ENCODE measurements around the gene ITPA.
"Not testable (repeated sequence)": the region's sequence is repeated elsewhere in the genome, so short reads cannot be mapped to it uniquely, and the experiment has no call there.

ITPA gene

DNA sequence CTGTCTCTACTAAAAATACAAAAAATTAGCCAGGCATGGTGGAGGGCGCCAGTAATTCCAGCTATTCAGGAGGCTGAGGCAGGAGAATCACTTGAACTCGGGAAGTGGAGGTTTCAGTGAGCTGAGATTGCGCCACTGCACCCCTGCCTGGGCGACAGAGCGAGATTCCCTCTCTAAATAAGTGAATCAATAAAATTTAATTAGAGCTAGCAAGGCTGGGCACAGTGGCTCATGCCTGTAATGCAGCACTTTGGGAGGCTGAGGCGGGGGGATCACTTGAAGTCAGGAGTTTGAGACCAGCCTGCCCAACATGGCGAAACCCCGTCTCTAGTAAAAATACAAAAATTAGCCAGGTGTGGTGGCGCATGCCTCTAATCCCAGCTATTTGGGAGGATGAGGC lies 21.4 kb upstream of the ITPA start:
- not testable (repeated sequence) for ATAC-seq

DNA sequence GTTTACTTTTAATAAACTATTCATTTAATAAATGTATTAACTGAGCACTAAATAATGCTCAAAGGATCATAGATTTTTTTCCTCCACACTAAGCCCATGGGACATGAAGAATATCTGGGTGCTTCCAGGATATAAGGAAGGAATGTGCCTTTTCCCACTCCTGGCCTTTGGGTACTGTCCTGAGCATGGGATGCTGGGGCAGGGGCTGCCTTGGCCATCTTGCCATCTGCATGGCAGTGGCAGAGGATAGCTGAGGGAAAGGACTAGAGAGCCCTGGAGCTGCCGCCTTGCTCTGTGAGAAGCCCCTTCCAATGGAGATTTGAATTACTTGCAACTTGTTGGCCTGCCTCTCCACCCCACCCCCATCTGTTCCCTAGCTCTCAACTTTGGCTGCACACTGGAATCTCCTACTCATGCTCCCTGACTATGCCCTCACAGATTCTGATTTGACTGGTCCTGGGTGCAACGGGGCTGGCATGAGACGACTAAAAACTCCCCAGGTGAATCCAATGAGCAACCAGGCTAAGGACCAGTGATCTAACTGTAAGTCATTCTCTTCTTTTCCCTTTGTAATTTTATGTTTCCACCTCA lies 20.4 kb upstream of the ITPA start:
- Mint-ChIP-seq H3K27ac (no peak overlapping the region), H3K27me3 (no peaks in the 10 kb centered on the region), H3K4me3 (no peak overlapping the region), H3K9me3 (no peaks in the 10 kb centered on the region), H3K4me1 (no peaks in the 10 kb centered on the region), H3K36me3 (peaks cover 34% of the 10 kb centered on the region)
- ATAC-seq = no peak

More for the DNA sequence above, 21.4 kb upstream of the ITPA start:
- not testable (repeated sequence) for H3K4me1 Mint-ChIP-seq, H3K4me3 Mint-ChIP-seq, H3K27me3 Mint-ChIP-seq, H3K27ac Mint-ChIP-seq, H3K9me3 Mint-ChIP-seq
- H3K36me3 Mint-ChIP-seq = peaks cover 32% of the 10 kb centered on the region

DNA sequence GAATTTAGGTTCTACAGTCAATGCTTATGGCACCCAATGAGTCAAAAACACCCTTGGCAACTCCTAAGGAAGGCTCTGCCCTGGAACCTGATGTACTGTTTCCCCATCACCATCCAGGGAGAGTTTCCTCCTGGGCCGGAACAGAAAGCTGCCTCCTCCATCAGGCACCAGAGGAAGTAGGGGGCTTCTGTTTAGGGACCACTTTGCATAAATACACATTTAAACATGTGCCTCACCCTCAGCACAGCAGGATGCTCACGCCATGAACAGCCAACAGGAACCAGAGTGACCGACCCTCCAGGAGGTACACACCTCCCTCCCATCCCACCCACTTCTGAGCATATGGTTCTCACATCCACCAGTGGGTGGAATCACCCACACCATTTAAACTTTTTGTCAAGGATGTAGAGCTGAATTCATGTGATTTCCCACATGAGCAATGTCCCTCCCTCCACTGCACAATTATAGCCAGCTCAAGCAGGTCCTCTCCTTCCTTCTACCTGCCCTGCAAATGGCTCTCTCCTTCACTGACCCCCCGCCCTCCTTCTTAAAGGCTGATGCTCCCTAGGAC lies 19.7 kb upstream of the ITPA start:
- Mint-ChIP-seq H3K27ac (no peak overlapping the region), H3K4me1 (no peaks in the 10 kb centered on the region), H3K36me3 (peaks cover 37% of the 10 kb centered on the region), H3K9me3 (no peaks in the 10 kb centered on the region), H3K4me3 (no peak overlapping the region), H3K27me3 (no peaks in the 10 kb centered on the region)
- no peak for ATAC-seq

DNA sequence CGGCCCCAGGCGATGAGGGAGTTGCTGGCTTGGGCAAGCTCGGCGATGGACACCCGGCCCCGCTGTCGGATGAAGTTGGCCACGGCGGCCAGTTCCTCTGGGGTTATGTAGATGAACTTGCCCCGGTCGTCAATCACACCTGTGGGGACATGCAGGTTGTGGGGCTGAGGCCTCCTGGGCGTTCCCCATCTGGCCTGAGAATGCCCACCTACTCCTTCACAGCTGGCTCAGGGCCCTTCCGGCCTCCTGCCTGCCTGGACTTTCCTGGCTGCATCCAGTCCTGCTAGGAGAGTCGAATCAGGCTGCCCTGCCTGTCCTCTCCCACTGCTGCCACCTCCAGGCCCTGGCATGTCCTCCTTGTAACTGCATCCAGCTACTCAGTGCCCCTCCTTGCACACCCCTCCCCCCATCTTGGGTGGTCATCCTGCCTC lies 18.6 kb upstream of the ITPA start:
- Mint-ChIP-seq H3K36me3 (peaks cover 48% of the 10 kb centered on the region), H3K27ac (no peak overlapping the region), H3K4me3 (no peak overlapping the region), H3K9me3 (no peaks in the 10 kb centered on the region), H3K27me3 (no peaks in the 10 kb centered on the region), H3K4me1 (peaks cover 4% of the 10 kb centered on the region)
- no peak for ATAC-seq

DNA sequence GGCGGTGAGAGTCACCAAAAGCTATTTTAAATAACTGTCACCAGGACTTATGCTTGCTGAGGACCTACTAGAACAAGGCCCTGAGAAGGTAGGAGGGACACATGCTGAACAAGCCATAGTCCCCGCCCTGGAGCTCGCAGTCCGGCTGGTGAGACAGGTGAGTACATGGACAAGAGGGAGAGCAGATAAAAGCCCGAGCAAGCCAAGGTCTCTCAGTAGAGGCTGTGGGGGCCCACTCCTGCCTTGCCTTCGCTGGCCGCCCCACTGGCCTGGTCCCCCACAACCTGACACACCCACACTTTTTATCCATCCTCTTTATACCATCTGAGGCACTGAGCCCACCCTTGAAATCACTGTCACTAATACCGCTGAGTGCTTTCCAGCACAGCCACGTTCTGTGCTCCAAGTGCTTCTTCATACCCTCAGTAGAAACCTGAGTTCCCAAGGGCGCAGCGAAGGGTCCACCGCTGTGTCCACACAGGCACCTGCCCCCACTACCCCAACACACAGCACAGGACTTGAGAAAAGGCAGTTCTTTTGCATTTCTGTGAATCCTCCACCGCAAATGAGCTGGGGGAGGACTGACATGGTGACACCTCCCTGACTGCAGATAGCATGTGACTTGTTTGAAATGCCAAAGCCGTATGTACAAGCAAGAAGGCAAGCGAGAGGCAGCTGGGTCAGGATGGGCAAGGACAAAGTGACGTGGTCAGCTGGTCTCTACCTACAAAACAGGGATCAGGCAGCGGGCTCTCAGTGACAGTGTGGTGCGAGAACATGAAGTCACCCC lies 16.9 kb upstream of the ITPA start:
- Mint-ChIP-seq H3K9me3 (no peaks in the 10 kb centered on the region), H3K27ac (no peak overlapping the region), H3K27me3 (no peaks in the 10 kb centered on the region), H3K4me3 (no peak overlapping the region), H3K4me1 (peaks cover 9% of the 10 kb centered on the region), H3K36me3 (peaks cover 55% of the 10 kb centered on the region)
- ATAC-seq = no peak

DNA sequence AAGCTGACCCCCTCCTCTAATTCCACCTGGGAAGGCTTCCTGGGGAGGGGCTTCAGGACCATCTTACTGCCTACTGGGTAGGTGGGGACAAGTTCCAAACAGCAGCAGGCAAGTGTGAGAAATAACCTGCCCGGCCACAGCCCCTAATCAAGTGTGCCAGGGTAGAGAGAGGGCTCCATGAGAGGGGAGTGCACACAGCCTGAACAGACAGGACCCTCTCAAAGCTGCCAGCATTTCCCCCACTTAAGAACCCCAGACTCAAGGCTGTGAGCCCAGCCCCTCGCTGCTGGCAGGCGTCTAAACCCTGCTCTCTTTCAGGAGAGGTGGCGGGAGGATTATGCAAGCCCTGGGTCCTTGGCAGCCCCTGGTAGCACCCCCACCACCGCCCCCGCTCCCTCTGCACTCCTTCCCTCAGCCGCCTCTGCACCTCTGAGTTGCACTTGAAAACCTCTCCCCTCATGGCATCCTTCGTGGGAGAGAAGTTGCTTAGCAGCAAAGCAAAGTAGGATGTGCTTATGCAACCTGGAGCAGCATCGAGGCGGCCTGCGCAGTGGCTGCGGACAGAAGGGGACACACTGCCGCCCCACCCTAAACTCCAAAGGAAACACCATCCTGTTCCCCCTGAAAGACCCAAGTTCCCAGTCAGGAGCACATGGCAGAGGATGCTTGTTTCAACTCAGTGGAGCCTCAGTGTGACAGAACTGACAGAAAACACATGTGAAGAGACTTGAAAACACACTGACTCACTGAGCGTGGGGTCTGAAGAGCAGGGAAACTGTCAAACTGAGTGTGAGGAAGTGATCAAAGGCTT lies 15.3 kb upstream of the ITPA start:
- H3K36me3 Mint-ChIP-seq = peaks cover 60% of the 10 kb centered on the region
- peaks cover 9% of the 10 kb centered on the region for H3K4me1 Mint-ChIP-seq
- no peak overlapping the region for H3K27ac Mint-ChIP-seq
- no peak overlapping the region for H3K4me3 Mint-ChIP-seq
- no peaks in the 10 kb centered on the region for H3K27me3 Mint-ChIP-seq
- ATAC-seq = no peak
- H3K9me3 Mint-ChIP-seq = no peaks in the 10 kb centered on the region

DNA sequence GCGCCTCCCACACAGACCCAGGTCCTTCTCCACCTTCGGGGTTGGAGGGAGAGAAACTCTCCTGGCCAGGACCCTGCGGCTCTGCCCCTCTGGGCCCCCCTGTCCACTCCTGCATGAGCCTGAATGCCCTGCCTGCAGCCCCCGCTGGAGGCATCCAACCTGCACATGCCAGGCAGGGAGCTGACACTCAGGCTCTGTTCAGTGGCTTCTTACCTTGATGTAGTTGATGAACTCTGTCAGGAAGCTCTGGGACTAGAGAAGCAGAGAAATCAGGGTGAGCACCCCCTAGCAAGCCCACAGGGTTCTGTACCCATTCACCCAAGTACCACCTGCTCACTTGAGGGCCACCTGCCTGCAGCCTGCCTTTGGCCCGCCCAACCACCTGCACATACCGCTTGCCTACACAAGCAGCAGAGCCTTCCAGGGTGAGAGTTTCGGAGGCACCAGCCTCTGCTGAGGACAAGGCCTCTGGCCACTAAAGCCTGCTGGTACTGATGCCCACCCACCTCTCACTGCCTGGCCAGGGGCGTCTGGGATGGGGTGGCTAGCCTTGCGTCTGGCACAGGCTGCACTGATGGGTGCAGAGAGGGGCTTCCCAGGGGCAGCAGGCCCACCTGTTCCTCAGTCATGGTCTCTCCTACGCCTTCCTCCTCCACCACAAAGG lies 14.5 kb upstream of the ITPA start:
- Mint-ChIP-seq H3K27me3 (no peaks in the 10 kb centered on the region), H3K36me3 (peaks cover 66% of the 10 kb centered on the region), H3K9me3 (no peaks in the 10 kb centered on the region), H3K4me1 (peaks cover 9% of the 10 kb centered on the region), H3K27ac (no peak overlapping the region), H3K4me3 (no peak overlapping the region)
- ATAC-seq = no peak

DNA sequence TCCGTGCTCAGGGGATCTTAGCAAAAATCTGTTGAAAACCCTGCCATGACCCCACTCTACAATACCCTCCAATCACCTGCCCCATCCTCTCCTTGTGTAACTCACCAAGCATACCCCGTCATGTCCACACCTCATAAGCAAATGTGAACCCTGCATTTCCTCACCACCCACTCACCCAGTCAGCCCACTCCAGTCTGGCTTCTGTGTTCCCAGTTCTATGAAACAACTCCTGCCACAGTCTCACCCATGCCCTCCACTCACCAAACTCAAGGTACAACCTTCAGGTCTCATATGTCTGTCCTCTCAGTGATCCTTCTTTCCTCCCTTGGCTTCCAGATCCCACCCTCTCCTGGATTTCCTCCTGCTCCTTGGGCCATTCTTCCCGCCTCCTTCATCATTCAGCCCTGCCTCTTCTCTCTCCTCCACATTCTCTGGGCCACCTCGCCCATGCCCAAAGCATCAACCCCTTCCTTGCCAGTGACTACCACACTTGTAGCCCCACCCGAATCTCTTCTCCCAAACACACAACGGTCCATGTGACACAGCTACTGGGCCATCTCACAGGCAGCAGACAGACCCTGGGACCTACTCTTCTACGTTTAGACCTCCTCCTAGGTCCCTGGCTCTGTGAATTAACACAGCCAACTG lies 13.6 kb upstream of the ITPA start:
- ATAC-seq = no peak
- Mint-ChIP-seq H3K36me3 (peaks cover 66% of the 10 kb centered on the region), H3K27me3 (no peaks in the 10 kb centered on the region), H3K27ac (peak overlapping the region; percentile 13), H3K4me3 (no peak overlapping the region), H3K4me1 (peaks cover 13% of the 10 kb centered on the region), H3K9me3 (no peaks in the 10 kb centered on the region)

DNA sequence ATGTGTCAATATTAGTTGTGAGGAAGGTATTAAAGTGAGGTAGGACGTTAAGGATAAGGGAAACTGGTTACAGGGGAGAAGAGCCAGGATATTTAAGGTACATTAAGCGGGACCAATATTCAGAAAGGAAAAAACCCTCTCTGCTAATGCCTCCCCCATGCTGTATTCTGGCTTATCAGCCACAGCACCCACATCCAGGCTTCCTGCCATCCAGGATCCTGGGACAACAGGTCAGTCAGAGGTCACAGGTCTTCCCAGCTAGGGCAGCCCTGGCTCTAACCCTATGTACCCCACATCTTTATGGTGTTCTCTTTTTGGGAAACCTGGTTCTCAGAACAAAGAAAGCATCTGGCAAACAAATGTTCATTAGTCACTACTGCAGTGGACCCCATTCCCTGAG lies 10.1 kb upstream of the ITPA start:
- Mint-ChIP-seq H3K9me3 (no peaks in the 10 kb centered on the region), H3K27ac (peak overlapping the region; percentile 25), H3K4me3 (no peak overlapping the region), H3K36me3 (peaks cover 50% of the 10 kb centered on the region), H3K27me3 (no peaks in the 10 kb centered on the region), H3K4me1 (peaks cover 25% of the 10 kb centered on the region)
- ATAC-seq = no peak

DNA sequence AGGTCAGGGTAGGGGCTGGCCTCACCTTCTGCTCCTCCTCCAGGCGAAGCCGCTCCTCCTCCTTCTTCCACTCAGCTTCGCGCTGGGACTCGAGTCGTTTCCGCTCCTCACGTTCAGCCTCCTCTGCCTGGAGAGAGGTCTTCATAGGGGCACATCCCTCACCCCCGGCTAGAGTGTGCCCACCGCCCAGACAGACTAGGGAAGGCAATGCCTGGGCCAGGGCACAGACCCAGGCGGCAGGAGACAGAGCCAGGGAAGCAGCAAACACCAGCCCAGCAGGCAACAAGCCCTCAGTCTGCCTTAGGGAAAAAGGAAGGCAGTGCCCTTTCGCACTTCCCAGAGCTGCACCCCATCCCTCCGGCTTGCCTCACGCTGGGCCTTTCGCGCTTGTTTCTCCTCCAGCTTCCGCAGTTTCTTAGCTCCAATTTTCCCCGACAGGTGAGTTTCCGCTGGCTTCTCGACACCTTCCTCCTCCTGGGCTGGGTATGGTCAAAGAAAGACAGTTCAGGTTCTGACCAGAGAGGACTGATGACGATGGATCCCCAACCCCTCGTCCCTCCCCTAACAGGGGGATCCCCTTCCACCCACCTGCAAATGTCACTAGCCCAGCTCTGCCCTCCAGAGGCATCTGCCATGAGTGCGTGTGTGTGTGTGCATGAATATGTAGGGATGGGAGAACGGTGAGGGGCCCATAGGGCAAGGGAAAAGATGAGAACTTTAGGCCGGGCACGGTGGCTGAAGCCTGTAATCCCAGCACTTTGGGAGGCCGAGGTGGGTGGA lies 9.1 kb upstream of the ITPA start:
- ATAC-seq = no peak
- peaks cover 41% of the 10 kb centered on the region for H3K36me3 Mint-ChIP-seq
- no peak overlapping the region for H3K4me3 Mint-ChIP-seq
- H3K27ac Mint-ChIP-seq = peak overlapping the region; percentile 25
- peaks cover 32% of the 10 kb centered on the region for H3K4me1 Mint-ChIP-seq
- H3K27me3 Mint-ChIP-seq = no peaks in the 10 kb centered on the region
- no peaks in the 10 kb centered on the region for H3K9me3 Mint-ChIP-seq

DNA sequence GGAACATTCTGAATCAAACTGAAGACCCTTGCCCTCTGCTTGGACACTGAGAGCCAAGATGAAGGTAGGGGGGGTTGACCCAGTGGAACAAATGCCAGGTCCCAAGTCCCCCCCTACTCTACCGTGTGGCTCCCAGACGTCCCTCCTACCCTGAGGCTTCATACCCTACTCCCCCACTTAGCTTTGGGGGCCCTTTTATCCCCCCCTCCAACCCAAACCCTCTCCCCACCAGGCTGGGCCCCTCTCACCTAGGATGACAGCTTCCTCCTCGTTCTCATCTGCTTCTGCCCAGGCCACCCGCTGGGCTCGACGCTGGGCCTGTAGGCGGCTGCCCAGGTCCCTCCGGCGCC lies 6.4 kb upstream of the ITPA start:
- no peaks in the 10 kb centered on the region for H3K9me3 Mint-ChIP-seq
- H3K4me3 Mint-ChIP-seq = peak overlapping the region; percentile 94
- H3K4me1 Mint-ChIP-seq = peaks cover 23% of the 10 kb centered on the region
- no peaks in the 10 kb centered on the region for H3K27me3 Mint-ChIP-seq
- no peak for ATAC-seq
- peaks cover 29% of the 10 kb centered on the region for H3K36me3 Mint-ChIP-seq
- peak overlapping the region; percentile 99 for H3K27ac Mint-ChIP-seq

DNA sequence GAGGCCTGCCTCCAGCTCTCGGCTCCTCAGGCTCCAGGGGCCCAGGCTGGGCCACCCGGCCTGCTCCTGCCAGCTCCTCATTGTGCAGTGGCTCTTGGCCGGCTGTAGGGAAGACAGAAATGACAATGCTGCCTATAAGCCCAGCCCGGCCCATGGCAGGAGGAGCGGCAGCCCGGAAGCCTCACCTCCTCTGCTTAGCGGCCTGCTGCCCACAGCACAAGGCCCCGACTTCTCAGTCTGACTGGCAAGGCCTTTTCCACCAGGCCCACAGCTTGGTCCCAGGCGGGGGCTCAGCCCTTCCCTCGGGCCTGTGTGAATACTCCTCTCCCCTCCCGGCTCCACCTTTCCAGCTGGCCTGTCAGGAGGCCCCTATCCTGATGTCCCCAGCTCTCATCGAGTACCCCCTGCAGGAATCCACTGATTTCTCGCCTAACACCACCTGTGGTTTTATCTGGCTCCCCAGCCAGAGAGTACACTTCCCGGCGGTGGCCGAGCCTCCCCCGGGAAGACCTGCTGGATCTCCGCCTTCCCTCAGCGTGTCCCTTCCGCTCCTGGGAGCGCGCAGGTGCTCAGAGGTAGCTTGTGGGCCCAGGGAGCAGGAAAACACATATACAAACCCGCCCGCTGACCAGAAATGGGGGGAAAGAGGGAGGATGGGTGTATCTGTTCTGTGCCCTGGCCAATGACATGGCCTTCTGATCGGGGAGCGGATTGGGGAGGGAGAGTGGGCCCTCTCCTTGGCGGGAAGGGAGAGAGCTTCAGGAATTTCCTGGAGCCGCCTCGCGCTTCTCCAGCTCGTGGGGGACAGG lies 5.8 kb upstream of the ITPA start:
- Mint-ChIP-seq H3K27ac (peak overlapping the region; percentile 99), H3K36me3 (peaks cover 29% of the 10 kb centered on the region), H3K4me1 (peaks cover 28% of the 10 kb centered on the region), H3K9me3 (no peaks in the 10 kb centered on the region), H3K27me3 (no peaks in the 10 kb centered on the region), H3K4me3 (peak overlapping the region; percentile 94)
- ATAC-seq = peak; percentile 55

DNA sequence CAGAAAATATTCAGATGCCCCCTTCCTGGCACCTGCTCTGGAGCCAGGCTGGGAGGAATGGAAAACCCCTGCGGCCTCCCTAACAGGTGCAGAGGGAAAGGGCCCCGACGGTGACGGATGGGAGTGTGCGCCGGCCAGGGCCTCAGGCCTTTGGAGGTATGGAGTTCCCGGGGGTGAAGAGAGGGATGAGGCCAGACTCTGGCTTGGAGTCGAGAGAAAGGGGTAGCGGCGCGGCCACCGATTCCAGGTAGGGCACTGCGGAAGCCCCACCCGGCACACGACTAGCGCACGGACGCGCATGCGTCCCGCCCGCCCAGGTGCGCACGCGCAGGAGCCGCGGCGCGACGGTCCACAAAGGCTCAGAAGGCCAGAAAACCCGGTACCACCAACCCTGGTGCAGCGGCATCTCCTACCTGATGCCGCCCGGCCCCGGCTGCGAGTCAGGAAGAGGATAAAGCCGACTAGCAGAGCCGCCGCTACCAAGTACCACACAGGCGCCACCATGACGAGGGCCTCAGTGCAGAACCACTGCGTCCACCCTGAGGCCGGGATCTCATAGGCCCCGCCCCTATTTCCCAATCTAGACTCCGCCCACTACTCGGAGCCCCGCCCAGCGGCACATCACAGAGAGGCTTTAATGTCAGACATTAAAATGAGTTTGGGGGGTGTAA lies 5.0 kb upstream of the ITPA start, which contains the start of gene DDRGK1:
TSS of gene DDRGK1 (minus strand) at position 559 of the 671 bp plus-strand sequence. CDS start at position 504, 55 bp downstream.
- ATAC-seq = peak; percentile 94
- Mint-ChIP-seq H3K27me3 (no peaks in the 10 kb centered on the region), H3K36me3 (peaks cover 23% of the 10 kb centered on the region), H3K9me3 (no peaks in the 10 kb centered on the region), H3K4me3 (peak within 1 kb of the TSS; percentile 94), H3K4me1 (peaks cover 33% of the 10 kb centered on the region), H3K27ac (peak within 1 kb of the TSS; percentile 99)

Data from stimulated activated memory B cell treated with anti-CD40 and anti-IgM and Interleukin-4, amounts not matched to agents 10 μg/mL and 1 μg/mL and 100 μg/mL, for 72 hours (primary cell).